ENCODE data around the gene RAB14.

- no peak for TF ChIP-seq EZH2 (IDR thresholded peaks at IDR 0.05)
- no peak for TF ChIP-seq POLR2AphosphoS5 (IDR thresholded peaks at IDR 0.05; ENCODE audit: borderline replicate concordance, low read depth, low read length)
Measured at GRCh38 chr9:121220996-121221663, 19.5 kb upstream of the RAB14 start.
